ENCODE data around the gene PDP2.
"Not testable (repeated sequence)": the region's sequence is repeated elsewhere in the genome, so short reads cannot be mapped to it uniquely, and the experiment has no call there.

Gene PDP2

DNA sequence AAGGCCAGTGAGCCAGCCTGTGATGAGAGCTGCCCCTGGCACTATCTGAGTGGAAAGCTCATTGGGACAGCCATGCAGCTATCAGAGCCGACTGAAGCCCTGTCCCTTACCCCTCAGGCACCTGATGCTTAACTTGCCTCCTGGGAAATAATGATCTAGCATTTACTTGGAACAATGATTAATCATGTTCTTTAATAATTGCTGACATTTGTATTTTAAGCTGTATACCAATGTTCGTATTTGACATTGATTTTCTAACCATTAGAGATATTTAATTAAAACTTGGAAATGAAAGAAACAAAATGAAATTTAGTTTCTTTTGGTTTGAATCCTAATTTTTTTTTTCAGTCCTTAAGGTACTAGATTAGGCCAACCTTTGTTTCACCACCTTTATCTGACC lies 10.5 kb downstream of the PDP2 start:
- H3K9me3 ChIP-seq (ENCODE audit: insufficient read depth, low read depth, low read length) = no peaks in the 10 kb centered on the region
- H3K4me3 ChIP-seq (ENCODE audit: low read length) = no peak overlapping the region
- no peaks in the 10 kb centered on the region for H3K27me3 ChIP-seq (ENCODE audit: insufficient read depth, low read length)
- H3K36me3 ChIP-seq (ENCODE audit: insufficient read depth, low read depth, low read length) = peaks cover 34% of the 10 kb centered on the region
- H3K4me1 ChIP-seq (ENCODE audit: insufficient read depth, low read length) = no peaks in the 10 kb centered on the region
- no peak overlapping the region; the same call in 1 of the 2 replicates for H3K9ac ChIP-seq (ENCODE audit: low read depth, low read length)
- no peak overlapping the region for H3K27ac ChIP-seq (ENCODE audit: low read length)

DNA sequence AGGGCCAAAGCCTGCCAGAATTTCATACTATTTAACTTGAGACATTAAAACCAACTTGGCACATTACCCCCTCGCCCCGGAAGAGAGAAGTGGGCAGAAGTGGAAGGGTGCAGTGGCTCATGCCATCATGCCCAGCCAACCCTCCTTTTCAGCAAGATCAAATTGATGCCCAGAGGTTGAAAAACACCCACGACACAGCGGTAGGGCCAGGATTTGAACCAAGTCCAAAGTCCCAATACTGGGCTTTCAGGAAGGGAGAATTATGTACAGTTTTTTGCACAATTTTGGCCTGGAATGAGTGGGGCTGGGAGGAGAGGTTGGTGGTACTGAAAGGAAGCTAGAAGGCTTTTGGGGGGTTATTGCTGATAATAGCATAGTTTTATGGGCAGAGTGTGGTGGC lies 11.0 kb downstream of the PDP2 start:
- Histone ChIP-seq H3K4me1 (ENCODE audit: insufficient read depth, low read length) (no peaks in the 10 kb centered on the region), H3K36me3 (ENCODE audit: insufficient read depth, low read depth, low read length) (peaks cover 28% of the 10 kb centered on the region), H3K9ac (ENCODE audit: low read depth, low read length) (no peak overlapping the region), H3K27ac (ENCODE audit: low read length) (no peak overlapping the region), H3K4me3 (ENCODE audit: low read length) (no peak overlapping the region), H3K27me3 (ENCODE audit: insufficient read depth, low read length) (no peaks in the 10 kb centered on the region), H3K9me3 (ENCODE audit: insufficient read depth, low read depth, low read length) (no peaks in the 10 kb centered on the region)

DNA sequence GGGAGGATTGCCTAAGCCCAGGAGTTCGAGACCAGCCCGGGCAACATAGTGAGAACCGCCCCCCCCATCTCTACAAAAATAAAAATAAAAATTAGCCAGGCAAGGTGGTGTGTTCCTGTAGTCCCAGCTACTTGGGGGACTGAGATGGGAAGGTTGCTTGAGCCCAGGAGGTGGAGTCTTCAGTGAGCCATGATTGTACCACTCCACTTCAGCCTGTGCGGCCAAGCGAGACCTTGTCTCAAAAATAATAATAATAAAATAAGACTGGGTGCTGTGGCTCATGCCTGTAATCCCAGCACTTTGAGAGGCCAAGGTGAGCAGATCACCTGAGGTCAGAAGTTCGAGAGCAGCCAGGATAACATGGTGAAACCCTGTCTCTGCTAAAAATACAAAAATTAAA lies 11.5 kb downstream of the PDP2 start:
- Histone ChIP-seq H3K4me1 (ENCODE audit: insufficient read depth, low read length) (no peaks in the 10 kb centered on the region), H3K27ac (ENCODE audit: low read length) (no peak overlapping the region), H3K9me3 (ENCODE audit: insufficient read depth, low read depth, low read length) (no peaks in the 10 kb centered on the region), H3K36me3 (ENCODE audit: insufficient read depth, low read depth, low read length) (peaks cover 24% of the 10 kb centered on the region; the same call in 1 of the 2 replicates), H3K4me3 (ENCODE audit: low read length) (no peak overlapping the region), H3K27me3 (ENCODE audit: insufficient read depth, low read length) (no peaks in the 10 kb centered on the region), H3K9ac (ENCODE audit: low read depth, low read length) (no peak overlapping the region)

DNA sequence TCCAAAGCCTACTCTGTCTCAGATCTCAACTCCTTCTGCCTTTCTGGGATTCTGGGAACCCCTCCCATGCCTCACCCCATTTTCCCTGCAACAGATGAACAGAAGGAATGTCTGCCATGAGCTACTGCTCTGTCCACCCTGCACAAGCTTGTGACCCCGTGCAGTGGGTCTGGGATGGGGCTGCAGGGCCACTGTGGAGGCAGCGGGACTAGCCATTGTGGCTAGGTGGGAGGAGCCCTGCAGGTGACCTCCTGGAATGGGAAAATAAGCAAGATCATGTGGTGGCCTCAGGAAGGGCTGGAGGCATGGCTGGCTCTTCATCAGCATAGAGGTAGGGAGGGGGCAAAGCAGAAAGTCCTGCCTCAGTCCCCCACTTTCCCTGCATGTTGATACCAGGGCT lies 13.7 kb downstream of the PDP2 start:
- Histone ChIP-seq H3K9me3 (ENCODE audit: insufficient read depth, low read depth, low read length) (no peaks in the 10 kb centered on the region), H3K4me1 (ENCODE audit: insufficient read depth, low read length) (no peaks in the 10 kb centered on the region), H3K9ac (ENCODE audit: low read depth, low read length) (no peak overlapping the region), H3K4me3 (ENCODE audit: low read length) (no peak overlapping the region), H3K27ac (ENCODE audit: low read length) (no peak overlapping the region), H3K27me3 (ENCODE audit: insufficient read depth, low read length) (no peaks in the 10 kb centered on the region), H3K36me3 (ENCODE audit: insufficient read depth, low read depth, low read length) (peaks cover 18% of the 10 kb centered on the region; the same call in 1 of the 2 replicates)

DNA sequence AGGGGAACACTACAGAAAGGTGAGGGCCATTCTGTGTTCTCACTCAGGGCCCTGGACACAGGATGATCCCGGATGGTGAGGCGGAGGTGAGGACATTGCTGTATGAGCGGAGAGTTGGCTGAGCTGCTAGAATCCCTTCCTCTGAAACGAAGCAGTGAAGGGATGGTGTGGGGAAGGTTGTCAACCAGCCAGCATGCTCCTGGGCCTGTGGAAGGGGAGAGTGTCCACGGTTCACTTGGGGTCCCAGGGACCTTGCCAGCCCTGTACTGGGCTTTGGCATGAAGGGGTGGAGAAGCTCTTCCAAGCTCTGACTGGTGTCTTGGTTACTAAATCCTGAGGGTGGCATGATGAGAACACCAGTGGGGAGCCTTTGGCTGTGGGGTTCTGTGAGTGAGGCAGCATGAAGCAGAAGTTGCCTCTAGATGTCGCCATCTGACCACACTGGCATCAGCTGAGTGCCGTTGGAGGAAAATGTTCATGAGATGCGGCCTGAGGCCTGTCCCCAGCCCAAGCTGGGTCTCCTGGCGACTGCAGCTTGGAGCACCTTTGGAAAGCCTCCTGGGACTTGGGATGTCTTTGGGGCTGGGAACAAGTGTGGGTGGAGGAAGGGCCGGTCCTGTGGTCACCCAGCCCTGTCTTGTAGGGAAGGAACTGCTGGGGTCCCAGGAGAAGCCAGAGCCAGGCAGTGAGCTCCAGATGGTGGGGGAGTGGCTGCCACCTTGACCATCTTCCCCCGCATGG lies 14.8 kb downstream of the PDP2 start:
- Histone ChIP-seq H3K36me3 (ENCODE audit: insufficient read depth, low read depth, low read length) (peaks cover 13% of the 10 kb centered on the region; the same call in 1 of the 2 replicates), H3K27ac (ENCODE audit: low read length) (no peak overlapping the region), H3K27me3 (ENCODE audit: insufficient read depth, low read length) (no peaks in the 10 kb centered on the region), H3K4me1 (ENCODE audit: insufficient read depth, low read length) (peaks cover under 1% of the 10 kb centered on the region; the same call in 1 of the 2 replicates), H3K4me3 (ENCODE audit: low read length) (no peak overlapping the region), H3K9ac (ENCODE audit: low read depth, low read length) (no peak overlapping the region), H3K9me3 (ENCODE audit: insufficient read depth, low read depth, low read length) (no peaks in the 10 kb centered on the region)

DNA sequence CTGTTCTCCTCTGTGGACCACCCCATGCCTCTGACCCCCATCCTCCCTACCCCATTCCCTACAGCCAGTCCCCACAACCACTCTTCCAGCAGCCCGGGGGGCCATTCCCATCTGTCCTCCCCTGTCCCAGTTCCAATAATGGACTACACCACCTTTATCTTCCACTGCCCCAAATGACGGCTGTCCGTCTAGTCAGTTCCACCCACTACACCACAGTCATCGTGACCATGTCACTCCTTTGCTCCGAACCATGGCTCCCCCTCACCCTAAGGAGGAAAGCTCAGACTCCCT lies 15.3 kb downstream of the PDP2 start:
- H3K9ac ChIP-seq (ENCODE audit: low read depth, low read length) = no peak overlapping the region
- H3K36me3 ChIP-seq (ENCODE audit: insufficient read depth, low read depth, low read length) = peaks cover 8% of the 10 kb centered on the region; the same call in 1 of the 2 replicates
- H3K27ac ChIP-seq (ENCODE audit: low read length) = no peak overlapping the region
- no peaks in the 10 kb centered on the region for H3K9me3 ChIP-seq (ENCODE audit: insufficient read depth, low read depth, low read length)
- no peaks in the 10 kb centered on the region for H3K27me3 ChIP-seq (ENCODE audit: insufficient read depth, low read length)
- no peak overlapping the region for H3K4me3 ChIP-seq (ENCODE audit: low read length)
- peaks cover 4% of the 10 kb centered on the region; the same call in 1 of the 2 replicates for H3K4me1 ChIP-seq (ENCODE audit: insufficient read depth, low read length)

DNA sequence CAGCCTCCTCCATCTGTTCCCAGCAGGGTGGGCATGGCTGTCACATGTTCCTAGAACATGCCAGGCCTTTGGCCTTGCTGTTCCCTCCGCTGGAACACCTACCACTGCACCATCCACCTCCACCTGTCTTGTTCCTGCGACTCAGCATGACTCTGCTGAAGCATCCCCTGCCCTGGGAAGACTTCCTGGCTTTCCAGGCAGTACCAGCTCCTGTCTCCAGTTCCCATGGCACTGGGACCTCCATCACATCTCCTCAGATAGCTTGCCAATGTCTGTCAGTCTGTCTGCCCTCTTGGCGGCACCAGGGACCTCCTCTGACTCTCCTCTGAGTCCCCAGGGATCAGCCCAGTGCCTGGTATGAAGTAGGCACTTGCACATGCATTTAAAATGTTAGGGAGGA lies 15.7 kb downstream of the PDP2 start:
- Histone ChIP-seq H3K4me3 (ENCODE audit: low read length) (no peak overlapping the region), H3K27me3 (ENCODE audit: insufficient read depth, low read length) (no peaks in the 10 kb centered on the region), H3K9ac (ENCODE audit: low read depth, low read length) (no peak overlapping the region), H3K36me3 (ENCODE audit: insufficient read depth, low read depth, low read length) (peaks cover 5% of the 10 kb centered on the region; the same call in 1 of the 2 replicates), H3K27ac (ENCODE audit: low read length) (no peak overlapping the region), H3K4me1 (ENCODE audit: insufficient read depth, low read length) (peaks cover 4% of the 10 kb centered on the region; the same call in 1 of the 2 replicates), H3K9me3 (ENCODE audit: insufficient read depth, low read depth, low read length) (no peaks in the 10 kb centered on the region)

- not testable (repeated sequence) for H3K27ac ChIP-seq (ENCODE audit: low read length); H3K27me3 ChIP-seq (ENCODE audit: insufficient read depth, low read length); H3K36me3 ChIP-seq (ENCODE audit: insufficient read depth, low read depth, low read length); H3K4me1 ChIP-seq (ENCODE audit: insufficient read depth, low read length); H3K9ac ChIP-seq (ENCODE audit: low read depth, low read length); H3K4me3 ChIP-seq (ENCODE audit: low read length); H3K9me3 ChIP-seq (ENCODE audit: insufficient read depth, low read depth, low read length)
Measured at GRCh38 chr16:66896682-66897081, 16.4 kb downstream of the PDP2 start.

- H3K36me3 ChIP-seq (ENCODE audit: insufficient read depth, low read depth, low read length) = no peaks in the 10 kb centered on the region
- no peak overlapping the region for H3K4me3 ChIP-seq (ENCODE audit: low read length)
- H3K4me1 ChIP-seq (ENCODE audit: insufficient read depth, low read length) = peaks cover 4% of the 10 kb centered on the region; the same call in 1 of the 2 replicates
- H3K9ac ChIP-seq (ENCODE audit: low read depth, low read length) = no peak overlapping the region
- no peak overlapping the region for H3K27ac ChIP-seq (ENCODE audit: low read length)
- H3K9me3 ChIP-seq (ENCODE audit: insufficient read depth, low read depth, low read length) = no peaks in the 10 kb centered on the region
- no peaks in the 10 kb centered on the region for H3K27me3 ChIP-seq (ENCODE audit: insufficient read depth, low read length)
Measured at GRCh38 chr16:66898207-66898606, 17.9 kb downstream of the PDP2 start.

- Histone ChIP-seq H3K27me3 (ENCODE audit: insufficient read depth, low read length) (no peaks in the 10 kb centered on the region), H3K4me1 (ENCODE audit: insufficient read depth, low read length) (peaks cover 4% of the 10 kb centered on the region; the same call in 1 of the 2 replicates), H3K9ac (ENCODE audit: low read depth, low read length) (no peak overlapping the region), H3K27ac (ENCODE audit: low read length) (no peak overlapping the region), H3K36me3 (ENCODE audit: insufficient read depth, low read depth, low read length) (no peaks in the 10 kb centered on the region), H3K9me3 (ENCODE audit: insufficient read depth, low read depth, low read length) (no peaks in the 10 kb centered on the region), H3K4me3 (ENCODE audit: low read length) (no peak overlapping the region)
Measured at GRCh38 chr16:66898933-66899309, 18.6 kb downstream of the PDP2 start.

DNA sequence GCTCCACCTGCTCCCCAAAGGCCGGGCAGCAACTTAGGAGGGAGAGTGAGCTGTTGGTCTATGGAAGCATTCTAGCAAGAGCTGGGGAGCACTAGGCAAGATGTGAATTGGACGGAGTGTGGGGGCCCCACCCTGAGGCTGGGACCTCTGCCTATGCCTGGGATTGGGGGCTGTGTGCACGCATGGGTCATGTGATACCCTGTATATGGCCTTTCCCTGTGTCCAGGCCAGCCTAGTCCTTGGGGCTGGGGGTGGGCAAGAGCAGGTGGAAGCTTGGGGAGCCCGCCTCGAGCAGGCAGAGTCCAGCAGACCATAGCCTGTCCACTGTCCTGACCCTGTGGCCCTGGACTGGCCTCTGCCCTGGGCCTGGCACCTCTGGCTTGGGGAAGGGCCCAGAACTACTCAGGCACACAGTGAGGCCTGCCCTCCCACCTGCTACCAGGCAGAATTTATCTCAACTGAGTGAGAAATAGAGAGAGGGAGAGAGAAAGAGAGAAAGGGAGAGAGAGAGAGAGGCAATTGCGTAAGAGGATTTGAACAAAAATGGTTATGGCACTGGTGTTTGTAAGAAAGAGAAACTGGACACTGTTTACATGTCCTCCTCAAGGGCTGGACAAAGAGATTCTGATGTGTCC lies 19.1 kb downstream of the PDP2 start:
- no peak overlapping the region for H3K4me3 ChIP-seq (ENCODE audit: low read length)
- H3K4me1 ChIP-seq (ENCODE audit: insufficient read depth, low read length) = peaks cover 4% of the 10 kb centered on the region; the same call in 1 of the 2 replicates
- H3K27ac ChIP-seq (ENCODE audit: low read length) = no peak overlapping the region
- H3K36me3 ChIP-seq (ENCODE audit: insufficient read depth, low read depth, low read length) = no peaks in the 10 kb centered on the region
- no peaks in the 10 kb centered on the region for H3K9me3 ChIP-seq (ENCODE audit: insufficient read depth, low read depth, low read length)
- no peaks in the 10 kb centered on the region for H3K27me3 ChIP-seq (ENCODE audit: insufficient read depth, low read length)
- H3K9ac ChIP-seq (ENCODE audit: low read depth, low read length) = no peak overlapping the region
